Glomerular visceral epithelial cell (primary cell): ENCODE data around the gene PICALM.
"Not testable (repeated sequence)": the region's sequence is repeated elsewhere in the genome, so short reads cannot be mapped to it uniquely, and the experiment has no call there.

Source experiments
- DNase-seq: peaks from one replicate; pipeline ENCODE4 v3.0.0-alpha.2; 2016; ENCODE audit errors: extremely low spot score

PICALM gene

DNA sequence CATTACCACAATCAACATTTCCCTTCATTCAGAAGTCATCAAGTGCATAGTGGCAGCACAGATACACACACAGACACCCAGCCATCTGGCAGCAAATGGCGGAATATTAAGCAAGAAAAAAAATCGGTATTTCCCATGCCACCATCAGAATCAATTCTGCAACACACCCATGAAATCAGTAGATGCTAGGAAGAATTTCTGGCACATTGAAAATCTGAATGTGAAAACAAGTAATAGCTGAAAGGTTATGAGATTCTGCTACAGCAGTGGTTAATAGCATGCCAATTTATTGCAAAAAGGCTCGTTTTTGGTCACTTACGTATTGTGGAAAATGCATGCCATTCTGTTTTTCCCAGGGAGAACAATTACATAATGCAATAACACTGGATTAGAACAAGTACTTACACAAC lies 91.1 kb downstream of the PICALM start:
- DNase-seq: no peak

DNA sequence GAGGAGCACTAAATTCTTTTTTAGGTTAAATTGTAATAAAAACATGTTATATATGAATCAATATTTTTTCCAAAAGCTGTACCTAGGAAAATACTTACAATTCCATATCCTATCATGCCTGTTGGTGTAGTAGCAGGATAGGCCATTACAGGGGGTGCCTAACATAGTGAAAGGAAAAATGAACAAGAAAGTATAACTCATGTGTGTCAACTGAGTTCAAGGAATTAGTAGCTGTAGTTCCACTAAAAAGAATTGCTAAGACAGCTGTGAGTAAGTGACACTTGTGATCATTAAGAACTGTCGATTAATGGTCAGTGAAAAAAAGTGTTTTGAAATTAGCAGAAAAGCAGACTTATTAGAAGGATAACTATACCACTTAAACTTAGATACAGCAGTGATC lies 92.4 kb downstream of the PICALM start:
- no peak for DNase-seq

- DNase-seq: no peak
Observed at GRCh38 chr11:85974122-85974521, 94.8 kb downstream of the PICALM start.

- no peak for DNase-seq
Observed at GRCh38 chr11:85970593-85970992, 98.3 kb downstream of the PICALM start.

DNA sequence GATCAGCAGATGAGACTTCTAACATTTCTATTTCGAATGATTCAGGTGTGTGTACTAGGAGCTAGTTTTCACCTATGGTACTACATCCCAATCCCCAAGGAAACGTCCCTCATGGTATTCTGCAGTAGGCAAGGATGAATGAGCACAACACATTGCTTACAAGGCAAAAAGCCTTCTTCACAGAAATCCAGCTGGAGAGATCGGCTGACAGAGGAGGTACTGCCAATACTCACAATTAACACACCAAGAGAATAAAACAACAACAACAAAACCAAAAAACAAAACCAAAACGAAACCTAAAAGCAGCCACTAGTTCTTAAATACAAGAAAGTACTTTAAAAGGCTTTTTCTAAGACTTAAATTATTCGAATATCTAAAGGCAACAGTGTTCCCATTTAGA lies 101.4 kb downstream of the PICALM start:
- DNase-seq: no peak

- DNase-seq: no peak
Observed at GRCh38 chr11:85965202-85965601, 103.7 kb downstream of the PICALM start.

DNA sequence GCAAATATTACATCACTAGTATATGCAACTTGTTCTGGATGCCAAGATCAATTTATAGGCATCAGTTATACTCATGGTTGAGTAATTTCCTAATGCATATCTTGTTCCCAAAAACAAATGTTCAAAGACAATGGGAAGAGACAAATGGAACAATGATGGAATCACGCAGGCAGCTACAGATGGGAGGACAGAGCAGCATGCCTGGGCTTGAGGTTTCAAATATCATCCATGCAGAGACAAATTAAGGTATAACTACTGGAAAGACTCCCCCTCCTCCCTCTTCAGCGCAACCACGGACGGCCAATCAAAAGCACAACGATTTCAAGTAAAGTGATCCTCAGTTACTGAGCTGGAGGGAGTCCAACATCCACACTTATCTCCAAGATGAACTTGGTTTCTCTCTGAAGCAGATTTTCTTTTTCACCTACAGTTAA lies 106.9 kb downstream of the PICALM start:
- no peak for DNase-seq

- DNase-seq: no peak
Observed at GRCh38 chr11:85961130-85961529, 107.8 kb downstream of the PICALM start.

GRCh38 chr11:85960678-85961077 lies 108.2 kb downstream of the PICALM start:
- DNase-seq: no peak

DNA sequence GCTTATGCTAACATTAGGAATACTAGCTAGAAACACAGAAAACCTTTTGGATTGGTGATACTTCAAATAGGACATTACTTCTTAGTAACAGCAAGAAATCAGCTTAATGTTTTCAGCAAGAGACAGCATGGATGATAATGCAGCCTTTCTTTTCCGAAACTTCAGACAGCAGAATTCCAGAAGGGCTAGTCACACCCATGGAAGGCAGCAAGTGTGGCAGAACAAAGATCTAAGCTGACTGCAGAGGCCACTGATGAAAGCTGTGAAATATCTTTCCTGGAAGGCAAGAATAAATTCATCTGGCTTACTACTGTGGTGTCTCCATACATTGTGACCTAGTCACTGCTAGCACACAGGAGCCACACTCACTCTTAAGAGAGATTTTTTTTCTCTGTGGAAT lies 113.4 kb downstream of the PICALM start:
- peak; percentile 31 for DNase-seq

DNA sequence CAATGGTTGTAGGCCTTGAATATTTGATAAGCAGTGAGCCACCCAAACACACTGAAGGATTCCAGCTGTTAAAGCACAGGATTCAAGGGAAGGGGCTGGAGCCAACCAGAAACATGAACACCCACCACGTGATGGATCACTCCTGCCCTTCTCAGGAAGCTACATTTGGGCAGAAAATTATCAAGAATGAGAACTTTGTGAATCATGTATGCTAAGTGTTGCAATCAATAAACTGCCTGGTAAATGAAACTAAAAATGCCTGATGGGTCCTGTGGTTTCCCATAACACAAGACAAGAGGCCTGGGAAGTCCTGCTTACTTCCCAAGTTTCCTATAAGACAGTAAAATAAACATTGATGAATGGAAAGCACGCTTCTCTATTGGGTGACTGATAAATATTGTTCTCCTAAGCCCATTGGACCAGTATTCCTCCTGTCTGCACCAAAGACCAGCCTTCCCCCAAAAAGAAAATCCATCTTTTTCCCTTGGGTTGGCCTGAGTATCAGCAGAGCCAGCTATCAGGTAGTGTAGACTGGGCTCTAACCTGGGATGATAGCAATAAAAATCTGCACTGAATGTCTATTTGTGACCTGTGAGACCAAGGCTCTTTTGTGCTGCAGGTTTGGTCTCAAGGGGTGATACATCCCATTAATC lies 115.3 kb downstream of the PICALM start:
- DNase-seq: no peak

DNA sequence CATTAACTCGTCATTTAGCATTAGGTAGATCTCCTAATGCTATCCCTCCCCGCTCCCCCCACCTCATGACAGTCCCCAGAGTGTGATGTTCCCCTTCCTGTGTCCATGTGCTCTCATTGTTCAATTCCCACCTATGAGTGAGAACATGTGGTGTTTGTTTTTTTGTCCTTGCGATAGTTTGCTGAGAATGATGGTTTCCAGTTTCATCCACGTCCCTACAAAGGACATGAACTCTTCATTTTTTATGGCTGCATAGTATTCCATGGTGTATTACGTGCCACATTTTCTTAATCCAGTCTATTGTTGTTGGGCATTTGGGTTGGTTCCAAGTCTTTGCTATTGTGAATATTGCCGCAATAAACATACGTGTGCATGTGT lies 116.8 kb downstream of the PICALM start:
- DNase-seq: not testable (repeated sequence)

DNA sequence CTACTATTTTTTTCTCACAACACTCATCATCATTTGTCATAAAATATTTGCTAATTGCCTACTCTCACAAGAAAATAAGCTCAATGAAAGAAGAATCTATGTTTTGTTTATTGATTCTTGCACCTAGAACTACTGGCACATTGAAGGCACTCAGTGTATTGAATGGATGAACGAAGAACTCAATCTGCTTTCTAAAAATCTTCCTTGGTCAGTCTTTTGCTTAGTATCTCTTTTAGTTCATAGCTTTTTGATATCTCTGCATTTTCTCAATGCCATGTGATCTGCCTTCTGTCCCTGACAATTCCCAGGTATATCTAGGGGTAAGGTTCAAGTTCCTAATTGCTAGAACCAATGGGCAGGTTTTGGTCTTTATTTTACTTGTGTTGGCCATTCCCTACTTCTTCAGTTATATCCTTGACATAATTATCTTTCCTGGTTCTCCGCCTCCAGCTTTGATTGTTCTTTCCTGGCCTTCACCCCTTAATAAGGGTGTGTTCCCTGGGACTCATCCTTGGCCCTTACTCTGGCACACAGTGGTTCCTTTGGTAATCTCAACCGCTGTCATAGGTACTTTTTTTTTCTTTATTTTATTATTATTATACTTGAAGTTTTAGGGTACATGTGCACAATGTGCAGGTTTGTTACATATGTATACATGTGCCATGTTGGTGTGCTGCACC lies 117.3 kb downstream of the PICALM start:
- no peak for DNase-seq

DNA sequence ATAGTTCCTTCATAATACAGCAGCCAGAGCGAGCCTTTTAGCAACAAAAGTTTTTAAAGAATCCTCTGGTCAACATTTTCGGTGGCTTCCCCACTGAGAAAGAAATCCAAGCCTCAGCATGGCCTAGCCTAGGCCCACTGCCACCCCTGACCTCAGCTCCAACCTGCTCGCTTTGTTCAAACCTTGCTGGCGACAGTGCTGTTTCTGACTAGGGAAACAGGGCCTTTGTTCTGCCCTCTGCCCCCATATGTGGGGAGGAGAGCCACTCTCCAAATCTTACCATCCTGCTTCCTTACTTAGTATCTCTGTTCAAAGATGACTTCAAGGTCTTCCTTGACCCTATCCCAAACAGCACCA lies 117.9 kb downstream of the PICALM start:
- DNase-seq: no peak

DNA sequence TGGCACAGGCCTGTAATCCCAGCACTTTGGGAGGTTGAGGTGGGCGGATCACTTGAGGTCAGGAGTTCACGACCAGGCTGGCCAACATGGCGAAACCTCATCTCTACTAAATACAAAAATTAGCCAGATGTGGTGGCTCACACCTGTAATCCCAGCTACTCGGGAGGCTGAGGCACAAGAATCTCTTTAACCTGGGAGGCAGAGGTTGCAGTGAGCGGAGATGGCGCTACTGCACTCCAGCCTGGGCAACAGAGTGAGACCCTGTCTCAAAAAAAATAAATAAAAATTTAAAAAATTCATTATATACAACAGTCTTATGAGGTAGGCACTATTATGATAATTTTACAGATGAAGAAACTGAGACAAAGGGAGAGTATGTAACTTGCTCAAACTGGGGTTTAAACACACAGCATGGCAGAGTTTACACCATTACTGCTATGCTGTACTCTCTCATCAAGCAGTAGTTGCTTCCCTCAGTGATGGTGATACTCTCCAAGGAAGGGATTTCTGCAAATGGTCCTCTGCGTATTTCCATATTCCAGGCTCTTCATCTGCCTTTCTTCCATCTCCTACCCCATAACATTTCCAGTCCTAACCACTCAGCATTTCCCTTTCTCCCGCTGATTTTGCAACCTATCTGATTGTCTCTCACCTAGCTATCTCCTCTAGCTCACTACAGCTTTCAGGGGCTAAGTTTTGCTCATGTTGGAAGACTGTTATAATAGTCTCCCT lies 118.4 kb downstream of the PICALM start:
- no peak for DNase-seq

DNA sequence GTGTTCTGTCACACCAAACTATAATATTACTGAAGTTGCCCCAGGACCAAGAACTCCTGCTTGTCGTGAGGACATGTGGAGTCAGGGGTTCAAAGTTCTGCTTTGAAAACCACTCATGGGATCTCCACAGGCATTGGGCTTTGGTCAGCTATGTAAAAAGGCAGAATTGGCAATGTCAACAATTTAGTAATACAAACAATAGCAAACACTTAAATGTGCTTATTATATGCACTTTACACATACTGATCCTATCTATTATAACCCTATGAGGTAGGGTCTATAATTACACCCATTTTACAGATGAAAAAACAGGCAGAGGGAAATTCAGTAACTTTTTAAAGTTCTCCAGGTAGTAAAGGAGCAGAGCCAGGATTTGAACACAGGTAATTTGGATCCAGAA lies 119.1 kb downstream of the PICALM start:
- DNase-seq: no peak

- no peak for DNase-seq
Observed at GRCh38 chr11:85948884-85949283, 120.0 kb downstream of the PICALM start.

DNA sequence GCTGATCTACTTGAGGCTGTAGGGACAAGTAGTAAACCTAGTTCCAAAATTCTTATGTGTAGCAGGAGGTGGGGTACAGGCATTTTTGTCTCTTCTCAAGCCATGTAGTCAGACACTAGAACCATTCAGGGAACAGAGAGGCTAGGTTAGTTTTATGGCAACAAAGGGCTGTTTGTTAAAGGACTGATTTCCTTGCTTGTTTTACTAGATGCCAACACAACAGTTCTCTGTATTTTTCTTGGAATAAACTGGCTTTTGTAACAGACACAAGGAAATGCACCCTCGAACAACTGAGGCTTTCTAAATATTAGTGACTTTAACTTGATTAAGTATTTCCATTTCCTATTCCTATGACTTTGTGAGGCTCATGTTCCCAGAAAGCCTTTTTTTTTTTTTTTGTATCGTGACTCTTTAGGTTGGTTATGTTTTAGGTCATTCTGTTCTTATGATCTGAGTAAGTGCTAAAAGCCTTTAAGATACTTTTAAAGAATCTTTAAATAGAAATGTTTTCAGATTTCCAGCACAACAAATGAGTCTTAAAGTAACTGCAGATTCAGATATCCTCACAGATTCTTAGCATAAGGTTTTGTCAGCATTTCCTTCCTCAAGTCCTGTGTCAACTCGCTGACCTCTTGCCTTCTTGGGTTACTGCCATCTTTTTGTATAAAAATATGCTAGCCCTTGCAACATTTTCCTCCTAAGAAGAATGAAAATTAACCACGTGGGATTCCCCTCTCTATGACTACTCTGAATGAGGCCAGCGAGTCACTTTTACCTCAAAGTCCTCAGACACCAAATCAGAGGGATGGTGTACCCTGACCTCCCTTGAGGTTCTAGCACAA lies 121.2 kb downstream of the PICALM start:
- peak; percentile 54 for DNase-seq

GRCh38 chr11:85946221-85946620 lies 122.7 kb downstream of the PICALM start:
- no peak for DNase-seq

GRCh38 chr11:85945788-85946187 lies 123.1 kb downstream of the PICALM start:
- no peak for DNase-seq

DNA sequence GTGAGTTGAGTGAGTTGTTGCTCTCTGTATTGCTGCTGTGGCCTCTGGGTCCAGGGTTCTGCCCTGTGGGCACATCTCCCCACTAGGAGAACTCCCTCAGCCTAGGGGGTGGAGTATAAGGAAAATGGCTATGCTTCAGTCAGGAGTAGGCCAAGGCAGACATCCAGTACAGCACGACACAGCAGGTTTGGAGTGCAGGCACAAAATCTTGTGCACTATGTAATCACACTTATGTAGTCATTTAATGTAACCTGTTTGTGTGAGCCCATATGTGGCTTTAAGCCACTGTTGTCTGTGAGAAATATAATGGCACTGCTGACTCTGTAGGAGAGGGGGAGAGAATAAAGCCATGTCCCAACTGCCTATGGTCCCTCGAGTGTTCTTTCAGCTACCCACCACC lies 123.6 kb downstream of the PICALM start:
- no peak for DNase-seq

- peak; percentile 38 for DNase-seq
Observed at GRCh38 chr11:85941380-85941973, 127.4 kb downstream of the PICALM start.
